ENCODE data around the gene SAP30L. TPM values are rescaled to one million over a fixed set of nuclear protein-coding genes. Genes with fewer than 3 reads are reported as not detected.

The SAP30L gene
- total RNA-seq, 2 donors from 2014 or later = 42.5 to 45.3 TPM

- H3K36me3 Mint-ChIP-seq (ENCODE audit: insufficient read depth in 2 of 2) = no peaks in the 10 kb centered on the region
- no peak for ATAC-seq (replicated peaks in 1 of 2)
- H3K27ac Mint-ChIP-seq = no peak overlapping the region
- H3K4me1 Mint-ChIP-seq (ENCODE audit: low read depth) = peaks cover 57% of the 10 kb centered on the region
- peaks cover 86% of the 10 kb centered on the region for H3K27me3 Mint-ChIP-seq (ENCODE audit: low read depth)
- H3K9me3 Mint-ChIP-seq = no peaks in the 10 kb centered on the region
- peak overlapping the region in 1 of 2 donors; percentile 27 for H3K4me3 Mint-ChIP-seq
- no peak for DNase-seq
Measured at GRCh38 chr5:154482528-154483449, 37.0 kb downstream of the SAP30L start.

GRCh38 chr5:154483654-154484392 is 38.0 kb downstream of the SAP30L start:
- H3K9me3 Mint-ChIP-seq = no peaks in the 10 kb centered on the region
- no peak overlapping the region for H3K27ac Mint-ChIP-seq

GRCh38 chr5:154484393-154485095 is 38.7 kb downstream of the SAP30L start:
- Mint-ChIP-seq H3K36me3 (ENCODE audit: insufficient read depth in 2 of 2) (no peaks in the 10 kb centered on the region), H3K27ac (no peak overlapping the region), H3K4me1 (ENCODE audit: low read depth) (peaks cover 50% of the 10 kb centered on the region), H3K27me3 (ENCODE audit: low read depth) (peaks cover 90% of the 10 kb centered on the region), H3K4me3 (no peak overlapping the region), H3K9me3 (no peaks in the 10 kb centered on the region)
- DNase-seq = no peak
- no peak for ATAC-seq (replicated peaks in 1 of 2)

More at GRCh38 chr5:154483654-154484392, 38.0 kb downstream of the SAP30L start:
- ATAC-seq (replicated peaks in 1 of 2) (no peak), DNase-seq (no peak)
- Mint-ChIP-seq H3K4me3 (peak overlapping the region in 1 of 2 donors; percentile 11), H3K27me3 (ENCODE audit: low read depth) (peaks cover 89% of the 10 kb centered on the region), H3K4me1 (ENCODE audit: low read depth) (peaks cover 56% of the 10 kb centered on the region), H3K36me3 (ENCODE audit: insufficient read depth in 2 of 2) (no peaks in the 10 kb centered on the region)

GRCh38 chr5:154485096-154485491 is 39.3 kb downstream of the SAP30L start:
- DNase-seq (no peak), ATAC-seq (replicated peaks in 1 of 2) (no peak)
- H3K9me3 Mint-ChIP-seq = no peaks in the 10 kb centered on the region
- H3K36me3 Mint-ChIP-seq (ENCODE audit: insufficient read depth in 2 of 2) = no peaks in the 10 kb centered on the region
- peaks cover 91% of the 10 kb centered on the region for H3K27me3 Mint-ChIP-seq (ENCODE audit: low read depth)
- no peak overlapping the region for H3K4me3 Mint-ChIP-seq
- no peak overlapping the region for H3K27ac Mint-ChIP-seq
- H3K4me1 Mint-ChIP-seq (ENCODE audit: low read depth) = peaks cover 47% of the 10 kb centered on the region

GRCh38 chr5:154485850-154486426 is 40.1 kb downstream of the SAP30L start:
- Mint-ChIP-seq H3K27me3 (ENCODE audit: low read depth) (peaks cover 90% of the 10 kb centered on the region), H3K4me3 (no peak overlapping the region), H3K27ac (no peak overlapping the region), H3K9me3 (no peaks in the 10 kb centered on the region), H3K36me3 (ENCODE audit: insufficient read depth in 2 of 2) (no peaks in the 10 kb centered on the region), H3K4me1 (ENCODE audit: low read depth) (peaks cover 47% of the 10 kb centered on the region)
- DNase-seq (no peak), ATAC-seq (replicated peaks in 1 of 2) (no peak)

- no peaks in the 10 kb centered on the region for H3K36me3 Mint-ChIP-seq (ENCODE audit: insufficient read depth in 2 of 2)
- H3K4me1 Mint-ChIP-seq (ENCODE audit: low read depth) = peaks cover 47% of the 10 kb centered on the region
Measured at GRCh38 chr5:154486427-154486866, 40.6 kb downstream of the SAP30L start.

GRCh38 chr5:154487541-154487940 is 41.7 kb downstream of the SAP30L start:
- ATAC-seq (replicated peaks in 1 of 2) (peak; percentile 98 to 99), DNase-seq (peak; percentile 53 to 73)
- Mint-ChIP-seq H3K4me1 (ENCODE audit: low read depth) (peaks cover 44% of the 10 kb centered on the region), H3K27ac (no peak overlapping the region), H3K36me3 (ENCODE audit: insufficient read depth in 2 of 2) (no peaks in the 10 kb centered on the region), H3K9me3 (no peaks in the 10 kb centered on the region), H3K27me3 (ENCODE audit: low read depth) (peaks cover 85% of the 10 kb centered on the region), H3K4me3 (peak overlapping the region; percentile 21 to 45)

More at GRCh38 chr5:154486427-154486866, 40.6 kb downstream of the SAP30L start:
- Mint-ChIP-seq H3K27ac (no peak overlapping the region), H3K27me3 (ENCODE audit: low read depth) (peaks cover 85% of the 10 kb centered on the region), H3K9me3 (no peaks in the 10 kb centered on the region), H3K4me3 (no peak overlapping the region)
- no peak for ATAC-seq (replicated peaks in 1 of 2)
- DNase-seq = no peak

GRCh38 chr5:154491941-154492340 is 46.1 kb downstream of the SAP30L start:
- Mint-ChIP-seq H3K36me3 (ENCODE audit: insufficient read depth in 2 of 2) (no peaks in the 10 kb centered on the region), H3K4me1 (ENCODE audit: low read depth) (peaks cover 16% of the 10 kb centered on the region), H3K27ac (no peak overlapping the region), H3K27me3 (ENCODE audit: low read depth) (peaks cover 80% of the 10 kb centered on the region), H3K4me3 (no peak overlapping the region), H3K9me3 (no peaks in the 10 kb centered on the region)
- ATAC-seq (replicated peaks in 1 of 2) (no peak), DNase-seq (no peak)

GRCh38 chr5:154493274-154493673 is 47.5 kb downstream of the SAP30L start:
- Mint-ChIP-seq H3K4me1 (ENCODE audit: low read depth) (peaks cover 5% of the 10 kb centered on the region), H3K27me3 (ENCODE audit: low read depth) (peaks cover 79% of the 10 kb centered on the region), H3K9me3 (no peaks in the 10 kb centered on the region), H3K36me3 (ENCODE audit: insufficient read depth in 2 of 2) (no peaks in the 10 kb centered on the region), H3K27ac (no peak overlapping the region), H3K4me3 (no peak overlapping the region)
- no peak for DNase-seq
- ATAC-seq (replicated peaks in 1 of 2) = no peak

GRCh38 chr5:154494036-154494435 is 48.2 kb downstream of the SAP30L start:
- H3K27ac Mint-ChIP-seq = no peak overlapping the region
- ATAC-seq (replicated peaks in 1 of 2) (peak; percentile 31 to 35), DNase-seq (no peak)
- H3K4me1 Mint-ChIP-seq (ENCODE audit: low read depth) = peaks cover 5% of the 10 kb centered on the region
- H3K27me3 Mint-ChIP-seq (ENCODE audit: low read depth) = peaks cover 82% of the 10 kb centered on the region
- no peaks in the 10 kb centered on the region for H3K36me3 Mint-ChIP-seq (ENCODE audit: insufficient read depth in 2 of 2)
- H3K4me3 Mint-ChIP-seq = no peak overlapping the region
- no peaks in the 10 kb centered on the region for H3K9me3 Mint-ChIP-seq

- Mint-ChIP-seq H3K27me3 (ENCODE audit: low read depth) (peaks cover 75% of the 10 kb centered on the region), H3K4me3 (no peak overlapping the region), H3K27ac (no peak overlapping the region), H3K36me3 (ENCODE audit: insufficient read depth in 2 of 2) (no peaks in the 10 kb centered on the region), H3K9me3 (no peaks in the 10 kb centered on the region), H3K4me1 (ENCODE audit: low read depth) (peaks cover 10% of the 10 kb centered on the region)
- no peak for ATAC-seq (replicated peaks in 1 of 2)
- no peak for DNase-seq
Measured at GRCh38 chr5:154498591-154498990, 52.8 kb downstream of the SAP30L start.

- no peak for ATAC-seq (replicated peaks in 1 of 2)
- DNase-seq = no peak
- H3K9me3 Mint-ChIP-seq = no peaks in the 10 kb centered on the region
- no peaks in the 10 kb centered on the region for H3K36me3 Mint-ChIP-seq (ENCODE audit: insufficient read depth in 2 of 2)
- H3K4me3 Mint-ChIP-seq = no peak overlapping the region
- peaks cover 12% of the 10 kb centered on the region for H3K4me1 Mint-ChIP-seq (ENCODE audit: low read depth)
- H3K27me3 Mint-ChIP-seq (ENCODE audit: low read depth) = peaks cover 75% of the 10 kb centered on the region
- H3K27ac Mint-ChIP-seq = no peak overlapping the region
Measured at GRCh38 chr5:154498994-154499393, 53.2 kb downstream of the SAP30L start.

Data from activated T-cell treated with anti-CD3 and anti-CD28 coated beads, Interleukin-2, amount 50 U/mL, for 72 hours (primary cell).